HCT116 (cell line): ENCODE measurements around the gene EIF3K. TPM values are rescaled to one million over a fixed set of nuclear protein-coding genes. Genes with fewer than 3 reads are reported as not detected.

Experiments used
- ATAC-seq: fragments of 200-7000 bp; cut with Tn5 transposase; 2 replicates; pipeline ENCODE4 v1.9.1; 2020; ENCODE audit warnings: mild to moderate bottlenecking, moderate library complexity
- BruUV-seq: library from RNA; stranded (reverse); fragments of 400-500 nt; replicated peaks from 2 replicates; lab custom pipeline; 2021; lab: Mats Ljungman, UMichigan
- CTCF ChIA-PET: fragments of 300-600 bp; sonication (Branson Sonifier 250); formaldehyde crosslinking; loops from one replicate; lab custom pipeline; 2021; ENCODE audit warnings: antibody characterized with exemption; lab: Charles Lee
- POLR2A ChIA-PET: fragments of 300-600, 350-600 bp; sonication (Branson Sonifier 250); formaldehyde crosslinking; loops from one replicate; lab custom pipeline; 2021; ENCODE audit warnings: antibody characterized with exemption; lab: Charles Lee
- RAD21 ChIA-PET, 2 experiments: fragments of 300-600 bp; sonication (Branson Sonifier 250); formaldehyde crosslinking; loops; one replicate each; lab custom pipeline; 2023; ENCODE audit warnings: low total read pairs in 2 of 2; ENCODE audit not compliant: uncharacterized antibody in 2 of 2, unreplicated experiment in 2 of 2, low non-redundant PET in 1 of 2; lab: Charles Lee
- DNase-seq: peaks from one replicate; pipeline ENCODE4 v3.0.0-alpha.2; 2010; ENCODE audit warnings: low read depth, low spot score
- H2AFZ ChIP-seq: fragments of 200-600 bp; shearing (Covaris generic), sonication (generic); 2 replicates; pipeline ENCODE4 v1.6.1; 2017; ENCODE audit warnings: low read depth, mixed run types, mixed read lengths, antibody characterized with exemption, low read length; ENCODE audit not compliant: poor library complexity, severe bottlenecking
- H3K27ac ChIP-seq: 2 replicates; pipeline ENCODE4 v1.5.1; 2012; ENCODE audit warnings: low read depth, low read length
- H3K27me3 ChIP-seq: fragments of 200-600 bp; sonication (generic); 2 replicates; pipeline ENCODE4 v1.6.1; 2016; ENCODE audit warnings: mixed run types, low read length, mixed read lengths; ENCODE audit not compliant: insufficient read depth
- H3K36me3 ChIP-seq, 2 experiments: fragments of 200-500 bp in 1 of 2; fragments of 200-600 bp in 1 of 2; sonication (Bioruptor generic) in 1 of 2; sonication (generic) in 1 of 2; 2 replicates each; pipeline versions ENCODE4 v1.5.1 to v1.6.1; 2014 to 2016; ENCODE audit warnings: low read length in 2 of 2, inconsistent platforms in 1 of 2, mixed read lengths in 1 of 2, mixed run types in 1 of 2; ENCODE audit not compliant: insufficient read depth in 2 of 2, control insufficient read depth in 1 of 2
- H3K4me1 ChIP-seq, 2 experiments: fragments of 200-600 bp in 1 of 2; sonication (generic) in 1 of 2; 2 replicates each; pipeline versions ENCODE4 v1.5.1 to v1.6.1; 2012 to 2017; ENCODE audit warnings: low read length in 2 of 2, inconsistent platforms in 1 of 2, mild to moderate bottlenecking in 1 of 2, mixed read lengths in 1 of 2, mixed run types in 1 of 2, moderate library complexity in 1 of 2; ENCODE audit not compliant: insufficient read depth in 2 of 2, control insufficient read depth in 1 of 2
- H3K4me2 ChIP-seq: fragments of 200-600 bp; sonication (generic); 2 replicates; pipeline ENCODE4 v1.6.1; 2017; ENCODE audit warnings: mixed run types, low read length, mixed read lengths
- H3K4me3 ChIP-seq, 2 experiments: fragments of 200-600 bp in 1 of 2; sonication (generic) in 1 of 2; replicated peaks in 1 of 2; 2 replicates each; pipeline ENCODE4 v1.5.1; 2011 to 2016; ENCODE audit warnings: low read length in 2 of 2, control low read depth in 1 of 2, low read depth in 1 of 2, mild to moderate bottlenecking in 1 of 2, mixed read lengths in 1 of 2, mixed run types in 1 of 2
- H3K79me2 ChIP-seq: fragments of 200-600 bp; sonication (generic); 2 replicates; pipeline ENCODE4 v1.6.1; 2017; ENCODE audit warnings: mild to moderate bottlenecking, mixed run types, low read length, moderate library complexity, mixed read lengths; ENCODE audit not compliant: insufficient read depth
- H3K9ac ChIP-seq: fragments of 200-600 bp; sonication (generic); 2 replicates; pipeline ENCODE4 v1.6.1; 2016; ENCODE audit warnings: low read length, mixed read lengths
- H3K9me2 ChIP-seq: fragments of 200-600 bp; sonication (generic), shearing (Covaris generic); 2 replicates; pipeline ENCODE4 v1.6.1; 2017; ENCODE audit warnings: mixed run types, mild to moderate bottlenecking, moderate library complexity; ENCODE audit not compliant: insufficient read depth
- H3K9me3 ChIP-seq, 2 experiments: fragments of 200-500 bp in 1 of 2; fragments of 200-600 bp in 1 of 2; sonication (Bioruptor generic) in 1 of 2; sonication (generic) in 1 of 2; 2 replicates each; pipeline ENCODE4 v1.6.1; 2014 to 2017; ENCODE audit warnings: low read length in 2 of 2, mixed read lengths in 2 of 2, inconsistent platforms in 1 of 2, low read depth in 1 of 2, mild to moderate bottlenecking in 1 of 2, mixed run types in 1 of 2, moderate library complexity in 1 of 2; ENCODE audit not compliant: control insufficient read depth in 1 of 2, insufficient read depth in 1 of 2
- H4K20me1 ChIP-seq: fragments of 200-600 bp; sonication (generic), shearing (Covaris generic); 2 replicates; pipeline ENCODE4 v1.6.1; 2017; ENCODE audit warnings: mixed run types, mild to moderate bottlenecking, moderate library complexity; ENCODE audit not compliant: insufficient read depth
- EZH2 ChIP-seq: fragments of 200-600 bp; sonication (generic); IDR thresholded peaks from 2 replicates; pipeline ENCODE4 v1.6.1; 2017; ENCODE audit warnings: antibody characterized with exemption, mixed run types
- EZH2phosphoT487 ChIP-seq: fragments of 200-600 bp; IDR thresholded peaks from 2 replicates; pipeline ENCODE4 v1.6.1; 2018; ENCODE audit warnings: antibody characterized with exemption, borderline replicate concordance
- POLR2A ChIP-seq: IDR thresholded peaks from 2 replicates; pipeline ENCODE4 v1.7.0; 2011; ENCODE audit warnings: borderline replicate concordance; ENCODE audit not compliant: insufficient read depth, insufficient read length; ENCODE audit errors: extremely low read depth
- POLR2AphosphoS5 ChIP-seq: IDR thresholded peaks from 2 replicates; pipeline ENCODE4 v1.6.1; 2011; ENCODE audit warnings: mild to moderate bottlenecking, low read depth, low read length, moderate library complexity
- RAD21 ChIP-seq: IDR thresholded peaks from 2 replicates; pipeline ENCODE4 v1.6.1; 2012; ENCODE audit warnings: low read depth, mild to moderate bottlenecking
- SIN3A ChIP-seq: IDR thresholded peaks from 2 replicates; pipeline ENCODE4 v1.6.1; 2012; ENCODE audit warnings: low read depth
- SP1 ChIP-seq: IDR thresholded peaks from 2 replicates; pipeline ENCODE4 v1.6.1; 2012; ENCODE audit warnings: low read depth
- YY1 ChIP-seq: IDR thresholded peaks from 2 replicates; pipeline ENCODE4 v1.6.1; 2011; ENCODE audit warnings: low read length, low read depth, moderate library complexity, mild to moderate bottlenecking; ENCODE audit not compliant: insufficient replicate concordance; ENCODE audit errors: extremely low read depth
- intact Hi-C: fragments of 100-400 bp; cut with micrococcal nuclease; formaldehyde crosslinking; loops from 2 replicates; pipeline ENCODE4 v1.10.0; 2022
- total RNA-seq: library from RNA; stranded (reverse); gene quantifications from one replicate; pipeline ENCODE4 v1.2.1, GENCODE V29; 2021; ENCODE audit not compliant: unreplicated experiment
- TF ChIP-seq, protein P1 (sequence below): IDR thresholded peaks from 2 replicates; pipeline ENCODE4 v1.6.1; 2011; ENCODE audit warnings: mild to moderate bottlenecking, low read length, moderate library complexity; ENCODE audit not compliant: insufficient replicate concordance; ENCODE audit errors: extremely low read depth
- TF ChIP-seq, protein P2 (sequence below): IDR thresholded peaks from 2 replicates; pipeline ENCODE4 v1.6.1; 2012

The EIF3K gene
- total RNA-seq, 1 experiment from 2014 or later = 313 TPM

DNA sequence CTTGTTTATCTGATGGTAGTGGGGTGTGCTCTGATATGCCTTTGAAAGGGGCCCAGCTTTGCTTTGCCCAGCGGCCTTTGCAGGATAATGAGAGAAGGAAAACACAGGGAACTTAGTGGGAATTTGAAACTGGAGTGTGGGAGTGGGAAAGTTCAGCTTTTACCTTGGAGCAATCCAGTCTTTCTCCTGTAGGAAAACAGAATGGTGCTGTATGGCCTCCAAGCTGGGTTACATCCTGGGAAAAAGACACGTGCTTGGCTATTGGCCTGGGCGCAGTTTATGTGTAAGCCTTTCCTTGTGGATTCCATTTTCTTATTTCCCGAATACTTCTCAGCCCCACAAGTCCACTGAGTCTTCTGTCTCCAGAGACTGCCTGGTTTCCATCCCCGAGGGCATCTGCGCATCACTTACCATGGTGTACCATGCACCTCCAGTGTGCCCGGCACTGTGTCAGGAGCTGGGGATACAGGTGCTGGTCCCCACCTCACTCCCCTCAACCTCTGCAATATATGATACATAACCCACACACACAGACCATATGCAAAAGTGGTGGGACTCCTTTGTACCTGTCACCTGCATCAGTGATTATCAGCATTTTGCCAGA is 60.0 kb downstream of the EIF3K start (continued):
- no peak for TF ChIP-seq SIN3A

DNA sequence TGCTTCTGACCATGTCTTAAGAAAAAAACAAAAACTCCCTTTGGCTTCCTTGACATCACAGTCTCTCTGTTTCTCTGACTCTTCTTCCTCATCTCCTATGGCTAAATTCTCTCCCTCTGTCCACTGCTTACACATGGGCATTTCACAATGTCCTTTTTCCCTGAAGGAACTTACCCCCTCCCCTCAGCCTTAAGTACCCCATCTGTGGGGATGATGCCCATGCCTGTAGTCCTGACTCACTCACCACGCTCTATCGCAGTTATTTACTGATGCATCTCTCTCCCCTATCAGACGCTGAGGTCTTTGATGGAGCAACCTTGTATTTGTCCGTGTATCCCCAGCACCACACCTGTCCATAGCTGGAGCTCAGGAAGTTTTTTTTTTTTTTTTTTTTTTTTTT is 60.9 kb downstream of the EIF3K start:
- peaks cover 46 to 97% of the 10 kb centered on the region in 2 experiments for H3K4me1 ChIP-seq
- no peak for DNase-seq
- POLR2A ChIA-PET = interaction anchor here (0.6 kb wide), 1 partner anchor 305 kb away, joined by 3 read pairs; the partner anchor contains the start of gene PSMD8
- H3K4me2 ChIP-seq = no peak overlapping the region
- H2AFZ ChIP-seq = no peak overlapping the region
- no peak for ATAC-seq
- CTCF ChIA-PET = no interaction called here
- H3K36me3 ChIP-seq = peaks cover 0 to 41% of the 10 kb centered on the region in 2 experiments; a peak in 2 of 4 replicates
- H3K9me3 ChIP-seq = peaks cover 0 to 5% of the 10 kb centered on the region in 2 experiments; a peak in 1 of 4 replicates
- RAD21 ChIA-PET = interaction anchor here in 1 of 2 experiments (0.7 kb wide), 1 partner anchor 131 kb away, joined by 3 read pairs; no protein-coding TSS in a partner anchor
- no peaks in the 10 kb centered on the region for H3K27me3 ChIP-seq
- no peaks in the 10 kb centered on the region for H4K20me1 ChIP-seq
- no peak for TF ChIP-seq SP1
- TF ChIP-seq YY1 = no peak
- no peak for TF ChIP-seq POLR2A
- no peak for TF ChIP-seq EZH2
- TF ChIP-seq POLR2AphosphoS5 = no peak
- TF ChIP-seq, protein P1, sequence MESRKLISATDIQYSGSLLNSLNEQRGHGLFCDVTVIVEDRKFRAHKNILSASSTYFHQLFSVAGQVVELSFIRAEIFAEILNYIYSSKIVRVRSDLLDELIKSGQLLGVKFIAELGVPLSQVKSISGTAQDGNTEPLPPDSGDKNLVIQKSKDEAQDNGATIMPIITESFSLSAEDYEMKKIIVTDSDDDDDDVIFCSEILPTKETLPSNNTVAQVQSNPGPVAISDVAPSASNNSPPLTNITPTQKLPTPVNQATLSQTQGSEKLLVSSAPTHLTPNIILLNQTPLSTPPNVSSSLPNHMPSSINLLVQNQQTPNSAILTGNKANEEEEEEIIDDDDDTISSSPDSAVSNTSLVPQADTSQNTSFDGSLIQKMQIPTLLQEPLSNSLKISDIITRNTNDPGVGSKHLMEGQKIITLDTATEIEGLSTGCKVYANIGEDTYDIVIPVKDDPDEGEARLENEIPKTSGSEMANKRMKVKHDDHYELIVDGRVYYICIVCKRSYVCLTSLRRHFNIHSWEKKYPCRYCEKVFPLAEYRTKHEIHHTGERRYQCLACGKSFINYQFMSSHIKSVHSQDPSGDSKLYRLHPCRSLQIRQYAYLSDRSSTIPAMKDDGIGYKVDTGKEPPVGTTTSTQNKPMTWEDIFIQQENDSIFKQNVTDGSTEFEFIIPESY = no peak
- TF ChIP-seq RAD21 = no peak
- no peak for TF ChIP-seq EZH2phosphoT487
- TF ChIP-seq, protein P2, sequence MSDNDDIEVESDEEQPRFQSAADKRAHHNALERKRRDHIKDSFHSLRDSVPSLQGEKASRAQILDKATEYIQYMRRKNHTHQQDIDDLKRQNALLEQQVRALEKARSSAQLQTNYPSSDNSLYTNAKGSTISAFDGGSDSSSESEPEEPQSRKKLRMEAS = no peak
- no peak for TF ChIP-seq SIN3A
- H3K9ac ChIP-seq = no peak overlapping the region; the same call in 1 of the 2 replicates
- H3K9me2 ChIP-seq = no peaks in the 10 kb centered on the region
- BruUV-seq = no TSS peak
- peaks cover 89% of the 10 kb centered on the region for H3K79me2 ChIP-seq
- intact Hi-C loops = loop anchor here (5.0 kb wide), 1 partner anchor 172 kb away; no protein-coding TSS in a partner anchor
- H3K27ac ChIP-seq = 0 out of 2 replicates have a peak overlapping the region, but pooled peaks have one; percentile 17
- H3K4me3 ChIP-seq = no peak overlapping the region
